SU-DHL-6 (cell line): ENCODE data around the gene TIMD4.
"Not testable (repeated sequence)": the region's sequence is repeated elsewhere in the genome, so short reads cannot be mapped to it uniquely, and the experiment has no call there.

Source experiments
- H2AFZ ChIP-seq: fragments of 200-600 bp; sonication (generic); 2 replicates; pipeline ENCODE4 v1.6.1; 2014; ENCODE audit warnings: low read depth, mild to moderate bottlenecking, moderate library complexity, mixed read lengths, antibody characterized with exemption, low read length; ENCODE audit not compliant: severe bottlenecking
- H3F3A ChIP-seq: fragments of 200-600 bp; shearing (Covaris generic); 2 replicates; pipeline ENCODE4 v1.6.0; 2016; ENCODE audit warnings: antibody characterized with exemption, mild to moderate bottlenecking; ENCODE audit not compliant: insufficient read depth
- H3K27ac ChIP-seq: fragments of 200-600 bp; sonication (generic); 2 replicates; pipeline ENCODE4 v1.5.1; 2016; ENCODE audit warnings: low read depth, mild to moderate bottlenecking, low read length, moderate library complexity, mixed read lengths
- H3K27me3 ChIP-seq: fragments of 200-600 bp; sonication (generic), shearing (Covaris generic); 2 replicates; pipeline ENCODE4 v1.6.0; 2014; ENCODE audit warnings: mild to moderate bottlenecking, low read length
- H3K36me3 ChIP-seq: fragments of 200-600 bp; sonication (generic); 2 replicates; pipeline ENCODE4 v1.6.1; 2014; ENCODE audit warnings: mild to moderate bottlenecking, low read length, mixed read lengths
- H3K4me2 ChIP-seq: fragments of 300-600, 200-600 bp; shearing (Covaris generic), sonication (generic); 2 replicates; pipeline ENCODE4 v1.6.0; 2014; ENCODE audit warnings: low read length, low read depth, mild to moderate bottlenecking; ENCODE audit not compliant: poor library complexity, severe bottlenecking
- H3K4me3 ChIP-seq: fragments of 200-600 bp; sonication (generic); 2 replicates; pipeline ENCODE4 v1.5.1; 2014; ENCODE audit warnings: antibody characterized with exemption, low read length, mild to moderate bottlenecking, mixed read lengths; ENCODE audit not compliant: insufficient read depth, poor library complexity, severe bottlenecking
- H3K79me2 ChIP-seq: fragments of 200-600 bp; sonication (generic); 2 replicates; pipeline ENCODE4 v1.6.1; 2014; ENCODE audit warnings: mild to moderate bottlenecking, low read length, moderate library complexity; ENCODE audit not compliant: insufficient read depth
- H3K9ac ChIP-seq: fragments of 200-600 bp; sonication (generic); 2 replicates; pipeline ENCODE4 v1.7.0; 2014; ENCODE audit warnings: mild to moderate bottlenecking, low read length
- H3K9me2 ChIP-seq: fragments of 200-600 bp; sonication (generic); replicated peaks from 2 replicates; pipeline ENCODE4 v1.6.1; 2014; ENCODE audit warnings: low read length; ENCODE audit not compliant: insufficient read depth
- H3K9me3 ChIP-seq: fragments of 200-600 bp; sonication (generic); 2 replicates; pipeline ENCODE4 v1.6.1; 2014; ENCODE audit warnings: low read length, mixed read lengths; ENCODE audit not compliant: insufficient read depth
- H4K20me1 ChIP-seq: fragments of 200-600 bp; sonication (generic); 2 replicates; pipeline ENCODE4 v1.6.1; 2014; ENCODE audit warnings: low read depth, mild to moderate bottlenecking, antibody characterized with exemption, low read length, moderate library complexity, mixed read lengths
- EZH2phosphoT487 ChIP-seq: fragments of 200-600 bp; sonication (generic), shearing (Covaris generic); conservative IDR thresholded peaks from 2 replicates; pipeline ENCODE4 v1.6.1; 2018; ENCODE audit warnings: mild to moderate bottlenecking, antibody characterized with exemption, low read length, moderate library complexity, mixed read lengths
- TF ChIP-seq, protein P1 (sequence below): fragments of 200-600 bp; sonication (generic); IDR thresholded peaks from one replicate; pipeline ENCODE4 v1.5.1; 2017; ENCODE audit warnings: antibody characterized with exemption, mild to moderate bottlenecking, low read length, moderate library complexity; ENCODE audit not compliant: insufficient read depth, poor library complexity, severe bottlenecking

TIMD4 gene

DNA sequence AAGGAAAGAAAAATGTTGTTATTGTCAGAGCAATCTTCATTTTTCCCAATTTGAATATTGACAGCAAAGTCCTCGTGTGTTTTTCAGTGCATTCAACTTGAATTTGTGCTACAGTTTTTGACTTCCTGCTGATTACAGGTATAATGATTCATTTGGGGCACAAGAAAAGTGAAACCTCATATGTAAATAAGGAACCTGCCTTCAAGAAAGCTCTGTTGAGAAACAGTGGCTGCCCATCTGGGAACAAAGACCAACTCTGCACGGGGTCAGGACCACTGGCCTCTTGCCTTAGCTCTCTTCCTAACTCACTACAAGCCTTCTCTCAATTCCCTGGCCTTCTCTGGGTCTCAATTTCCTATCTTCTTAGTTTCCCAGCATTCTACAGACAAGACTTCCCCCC is 21.0 kb downstream of the TIMD4 start:
- no peaks in the 10 kb centered on the region for H3K9me2 ChIP-seq
- peak overlapping the region; percentile 40 for H3K4me2 ChIP-seq
- H3K9ac ChIP-seq = peak overlapping the region; percentile 31
- no peaks in the 10 kb centered on the region for H3K9me3 ChIP-seq
- H3K36me3 ChIP-seq = no peaks in the 10 kb centered on the region
- H3K4me3 ChIP-seq = no peak overlapping the region
- no peaks in the 10 kb centered on the region for H3F3A ChIP-seq
- peak overlapping the region; percentile 50 for H3K27ac ChIP-seq
- H3K27me3 ChIP-seq = no peaks in the 10 kb centered on the region
- peak overlapping the region; percentile 33 for H2AFZ ChIP-seq
- H4K20me1 ChIP-seq = no peaks in the 10 kb centered on the region
- no peak for TF ChIP-seq EZH2phosphoT487
- TF ChIP-seq, protein P1, sequence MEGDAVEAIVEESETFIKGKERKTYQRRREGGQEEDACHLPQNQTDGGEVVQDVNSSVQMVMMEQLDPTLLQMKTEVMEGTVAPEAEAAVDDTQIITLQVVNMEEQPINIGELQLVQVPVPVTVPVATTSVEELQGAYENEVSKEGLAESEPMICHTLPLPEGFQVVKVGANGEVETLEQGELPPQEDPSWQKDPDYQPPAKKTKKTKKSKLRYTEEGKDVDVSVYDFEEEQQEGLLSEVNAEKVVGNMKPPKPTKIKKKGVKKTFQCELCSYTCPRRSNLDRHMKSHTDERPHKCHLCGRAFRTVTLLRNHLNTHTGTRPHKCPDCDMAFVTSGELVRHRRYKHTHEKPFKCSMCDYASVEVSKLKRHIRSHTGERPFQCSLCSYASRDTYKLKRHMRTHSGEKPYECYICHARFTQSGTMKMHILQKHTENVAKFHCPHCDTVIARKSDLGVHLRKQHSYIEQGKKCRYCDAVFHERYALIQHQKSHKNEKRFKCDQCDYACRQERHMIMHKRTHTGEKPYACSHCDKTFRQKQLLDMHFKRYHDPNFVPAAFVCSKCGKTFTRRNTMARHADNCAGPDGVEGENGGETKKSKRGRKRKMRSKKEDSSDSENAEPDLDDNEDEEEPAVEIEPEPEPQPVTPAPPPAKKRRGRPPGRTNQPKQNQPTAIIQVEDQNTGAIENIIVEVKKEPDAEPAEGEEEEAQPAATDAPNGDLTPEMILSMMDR = no peak
- no peaks in the 10 kb centered on the region for H3K79me2 ChIP-seq

DNA sequence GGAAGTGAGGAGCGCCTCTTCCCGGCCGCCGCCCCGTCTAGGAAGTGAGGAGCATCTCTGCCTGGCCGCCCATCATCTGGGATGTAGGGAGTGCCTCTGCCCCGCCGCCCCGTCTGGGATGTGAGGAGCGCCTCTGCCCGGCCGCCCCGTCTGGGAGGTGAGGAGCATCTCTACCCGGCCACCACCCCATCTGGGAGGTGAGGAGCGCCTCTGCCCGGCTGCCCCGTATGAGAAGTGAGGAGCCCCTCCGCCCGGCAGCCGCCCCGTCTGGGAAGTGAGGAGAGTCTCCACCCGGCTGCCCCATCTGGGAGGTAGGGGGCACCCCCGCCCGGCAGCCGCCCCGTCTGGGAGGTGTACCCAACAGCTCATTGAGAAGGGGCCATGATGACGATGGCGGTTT is 22.6 kb downstream of the TIMD4 start:
- not testable (repeated sequence) for H3K4me2 ChIP-seq, H3F3A ChIP-seq, H3K9me3 ChIP-seq, H3K36me3 ChIP-seq, H3K79me2 ChIP-seq, H2AFZ ChIP-seq, H4K20me1 ChIP-seq, H3K4me3 ChIP-seq, H3K9ac ChIP-seq, H3K9me2 ChIP-seq, H3K27me3 ChIP-seq, H3K27ac ChIP-seq

- H3K9me2 ChIP-seq = no peaks in the 10 kb centered on the region
- no peak overlapping the region for H2AFZ ChIP-seq
- no peaks in the 10 kb centered on the region for H3K79me2 ChIP-seq
- H3K9me3 ChIP-seq = no peaks in the 10 kb centered on the region
- no peaks in the 10 kb centered on the region for H3K36me3 ChIP-seq
- H3K27ac ChIP-seq = peak overlapping the region; percentile 98
- peaks cover 26% of the 10 kb centered on the region for H3F3A ChIP-seq
- peak overlapping the region; percentile 26 for H3K4me2 ChIP-seq
- H3K4me3 ChIP-seq = no peak overlapping the region
- no peaks in the 10 kb centered on the region for H3K27me3 ChIP-seq
- peak overlapping the region; percentile 17; the same call in 1 of the 2 replicates for H3K9ac ChIP-seq
- no peaks in the 10 kb centered on the region for H4K20me1 ChIP-seq
- TF ChIP-seq EZH2phosphoT487 = no peak
- TF ChIP-seq, protein P1 = no peak
Observed at GRCh38 chr5:156936972-156937371, 26.1 kb downstream of the TIMD4 start.

DNA sequence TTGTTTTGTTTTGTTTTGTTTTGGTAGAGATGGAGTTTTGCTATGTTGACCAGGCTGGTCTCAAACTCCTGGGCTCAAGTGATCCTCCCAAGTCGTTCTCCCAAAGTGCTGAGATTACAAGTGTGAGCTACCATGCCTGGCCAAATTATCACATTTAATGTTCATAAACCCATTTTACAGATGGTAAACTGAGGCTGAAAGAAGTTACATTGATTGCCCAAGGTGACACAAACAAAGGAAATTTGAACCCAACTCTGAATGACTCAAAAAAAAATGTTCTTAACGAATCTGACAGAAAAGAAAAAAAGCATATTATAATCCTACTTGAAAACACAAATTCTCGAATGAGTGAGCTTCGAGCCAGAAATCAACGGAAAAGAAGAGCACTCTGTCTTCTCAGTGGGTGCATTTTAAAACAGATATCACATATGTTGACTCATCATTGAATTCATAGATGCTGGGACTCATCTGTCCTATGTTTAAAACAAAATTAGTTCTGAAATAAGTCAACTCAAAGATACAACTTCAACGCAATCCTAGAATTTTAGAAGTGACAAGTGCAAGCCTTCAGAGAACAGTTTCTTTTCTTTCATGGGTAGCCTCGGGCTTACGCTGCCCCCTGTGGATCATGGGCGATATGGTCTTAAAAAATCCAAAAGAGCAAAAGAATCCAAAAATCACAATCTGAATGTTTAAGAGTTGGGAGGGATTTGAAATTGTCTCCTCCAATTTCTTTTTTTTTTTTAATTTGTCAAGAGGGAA is 28.4 kb downstream of the TIMD4 start:
- Histone ChIP-seq H3K36me3 (no peaks in the 10 kb centered on the region), H3F3A (peaks cover 30% of the 10 kb centered on the region), H2AFZ (peak overlapping the region; percentile 4), H3K27me3 (no peaks in the 10 kb centered on the region), H3K27ac (peak overlapping the region; percentile 98), H3K4me3 (no peak overlapping the region), H3K4me2 (peak overlapping the region; percentile 55), H3K79me2 (no peaks in the 10 kb centered on the region), H3K9me2 (no peaks in the 10 kb centered on the region), H3K9me3 (no peaks in the 10 kb centered on the region), H4K20me1 (no peaks in the 10 kb centered on the region), H3K9ac (peak overlapping the region; percentile 49)
- TF ChIP-seq EZH2phosphoT487 = no peak
- TF ChIP-seq, protein P1 = peak; percentile 72
